ENCODE data around the gene BAX. TPM values are rescaled to one million over a fixed set of nuclear protein-coding genes. Genes with fewer than 3 reads are reported as not detected.
"Not testable (repeated sequence)": the region's sequence is repeated elsewhere in the genome, so short reads cannot be mapped to it uniquely, and the experiment has no call there.

Gene BAX
- total and polyA plus RNA-seq, 9 of the 15 experiments (the other 6 are each of a cell fraction or from before 2014, with no cell fraction given): 3.2 to 95.4 (median 44.5) TPM

- TF ChIP-seq MNT (conservative IDR thresholded peaks at IDR 0.05) (peak in 1 of 2 experiments; percentile 46; a peak in 2 of 4 replicates), JUNB (CRISPR knock-in tag; conservative IDR thresholded peaks at IDR 0.05) (no peak)
These were observed 35.9 kb upstream of the BAX start (continued) for GRCh38 chr19:48918801-48919247.

GRCh38 chr19:48919271-48919670 lies 35.4 kb upstream of the BAX start:
- ATAC-seq; H2AFZ ChIP-seq (ENCODE audit: low read depth, low read length); in situ Hi-C loops (cut with MboI); H4K20me1 ChIP-seq (replicated peaks; ENCODE audit: control insufficient read depth, insufficient read depth, low read length); DNase-seq (ENCODE audit: extremely low read depth in 1 of 4, low spot score in 3 of 4); CTCF ChIA-PET (ENCODE audit: low intra/inter-chr PET ratio); H3K9me3 ChIP-seq (replicated peaks; ENCODE audit: control insufficient read depth, insufficient read depth, low read depth, low read length); H3K27me3 ChIP-seq (ENCODE audit: control insufficient read depth in 2 of 2, insufficient read depth in 2 of 2, low read length in 2 of 2); BruUV-seq (replicated peaks); H3K4me3 ChIP-seq; FAIRE-seq; H3K9me1 ChIP-seq (ENCODE audit: control insufficient read depth, insufficient read depth, low read length); H3K27ac ChIP-seq (ENCODE audit: extremely low read depth, low read depth, low read length); H3K79me2 ChIP-seq (ENCODE audit: control insufficient read depth, insufficient read depth, low read length); intact Hi-C loops (cut with micrococcal nuclease): not testable (repeated sequence)
- POLR2A ChIA-PET: interaction anchor here (0.5 to 4.7 kb wide), 16 partner anchors 9 to 608 kb away, joined by 3 to 37 read pairs (median 6); partner anchors contain the start of genes DHDH, FTL, NUCB1 and PPP1R15A
- H3K36me3 ChIP-seq (ENCODE audit: control insufficient read depth, insufficient read depth, low read length): peaks cover 77% of the 10 kb centered on the region; the same call in 2 of the 3 replicates
- H3K4me1 ChIP-seq (replicated peaks in 1 of 2; ENCODE audit: control insufficient read depth in 2 of 2, insufficient read depth in 2 of 2, low read length in 2 of 2): peaks cover 0 to 13% of the 10 kb centered on the region in 2 experiments; a peak in 3 of 5 replicates
- TF ChIP-seq RAD51 (IDR thresholded peaks at IDR 0.05; ENCODE audit: borderline replicate concordance, low read depth) (0 out of 2 replicates have a peak, but pooled peaks have one; percentile 2), DPF2 (IDR thresholded peaks at IDR 0.05) (peak; percentile 1; the same call in 1 of the 2 replicates)
- H3K9ac ChIP-seq (ENCODE audit: insufficient read depth in 1 of 2, low read depth in 2 of 2, low read length in 2 of 2): 0 out of 4 replicates have a peak overlapping the region, but pooled peaks of 1 of the 2 experiments have one; percentile 28
- WGBS (ENCODE audit: insufficient coverage, low coverage, missing lambda C conversion rate): 78% methylated on average over 8 of the region's 8 CpGs
- H3K4me2 ChIP-seq (ENCODE audit: insufficient read depth, low read length): 0 out of 2 replicates have a peak overlapping the region, but pooled peaks have one; percentile 10
